IMR-90 (cell line): Measurements from ENCODE around the gene NFAT5. TPM values are rescaled to one million over a fixed set of nuclear protein-coding genes. Genes with fewer than 3 reads are reported as not detected.

Experiments
- ATAC-seq: fragments of 200-7000 bp; cut with Tn5 transposase; 2 replicates; pipeline ENCODE4 v1.9.1; 2020; ENCODE audit warnings: low read depth, mild to moderate bottlenecking, moderate library complexity
- BruUV-seq: library from RNA; stranded (reverse); fragments of 400-500 nt; replicated peaks from 2 replicates; lab custom pipeline; 2021; lab: Mats Ljungman, UMichigan
- CTCF ChIA-PET: fragments of 300-600 bp; formaldehyde crosslinking; extraction: SDS; loops from one replicate; lab custom pipeline; 2021; ENCODE audit warnings: antibody characterized with exemption; lab: Yijun Ruan, JAX
- POLR2A ChIA-PET: fragments of 300-600 bp; sonication (Branson Sonifier 250); formaldehyde crosslinking; loops from one replicate; lab custom pipeline; 2022; ENCODE audit warnings: antibody characterized with exemption; ENCODE audit not compliant: unreplicated experiment; lab: Charles Lee
- DNase-seq: peaks from one replicate; pipeline ENCODE4 v3.0.0; 2013
- H2AFZ ChIP-seq: replicated peaks from 2 replicates; pipeline ENCODE3; 2013; ENCODE audit warnings: low read length, mild to moderate bottlenecking; ENCODE audit not compliant: poor library complexity
- H2AK5ac ChIP-seq: 2 replicates; pipeline ENCODE4 v1.6.1; 2013; ENCODE audit warnings: low read depth, low read length, inconsistent platforms
- H2AK9ac ChIP-seq: replicated peaks from 2 replicates; pipeline ENCODE3; 2013; ENCODE audit warnings: mild to moderate bottlenecking, low read depth, low read length, moderate library complexity; ENCODE audit not compliant: poor library complexity
- H2BK120ac ChIP-seq: 2 replicates; pipeline ENCODE4 v1.6.1; 2013; ENCODE audit warnings: low read depth, low read length, inconsistent platforms
- H2BK15ac ChIP-seq: 3 replicates; pipeline ENCODE4 v1.6.1; 2013; ENCODE audit warnings: low read depth, low read length, inconsistent platforms
- H2BK20ac ChIP-seq: 2 replicates; pipeline ENCODE4 v1.6.1; 2013; ENCODE audit warnings: low read depth, mild to moderate bottlenecking, inconsistent platforms, low read length, moderate library complexity
- H2BK5ac ChIP-seq: 2 replicates; pipeline ENCODE4 v1.6.1; 2013; ENCODE audit warnings: mild to moderate bottlenecking, low read depth, low read length, inconsistent platforms; ENCODE audit not compliant: poor library complexity, severe bottlenecking
- H3K14ac ChIP-seq: replicated peaks from 2 replicates; pipeline ENCODE4 v1.6.1; 2013; ENCODE audit warnings: low read depth, low read length, inconsistent platforms
- H3K18ac ChIP-seq: 2 replicates; pipeline ENCODE4 v1.6.1; 2013; ENCODE audit warnings: low read depth, low read length, control low read depth
- H3K23ac ChIP-seq: 2 replicates; pipeline ENCODE4 v1.6.1; 2013; ENCODE audit warnings: low read depth, low read length, inconsistent platforms
- H3K27ac ChIP-seq: 2 replicates; pipeline ENCODE4 v1.5.1; 2013; ENCODE audit warnings: mild to moderate bottlenecking, control low read depth, low read length; ENCODE audit not compliant: insufficient read depth
- H3K27me3 ChIP-seq: 2 replicates; pipeline ENCODE4 v1.6.1; 2013; ENCODE audit warnings: low read length; ENCODE audit not compliant: control insufficient read depth, insufficient read depth
- H3K36me3 ChIP-seq: 2 replicates; pipeline ENCODE4 v1.6.1; 2013; ENCODE audit warnings: low read length, mixed read lengths; ENCODE audit not compliant: control insufficient read depth, insufficient read depth
- H3K4ac ChIP-seq: 2 replicates; pipeline ENCODE4 v1.6.1; 2013; ENCODE audit warnings: low read depth, low read length, inconsistent platforms
- H3K4me1 ChIP-seq: 2 replicates; pipeline ENCODE4 v1.6.1; 2013; ENCODE audit warnings: low read length, mixed read lengths; ENCODE audit not compliant: control insufficient read depth, insufficient read depth
- H3K4me2 ChIP-seq: 2 replicates; pipeline ENCODE4 v1.6.1; 2013; ENCODE audit warnings: low read depth, mild to moderate bottlenecking, control low read depth, low read length, moderate library complexity
- H3K4me3 ChIP-seq: 2 replicates; pipeline ENCODE4 v1.5.1; 2013; ENCODE audit warnings: low read depth, mild to moderate bottlenecking, control low read depth, low read length, moderate library complexity; ENCODE audit not compliant: insufficient read depth
- H3K56ac ChIP-seq: 2 replicates; pipeline ENCODE4 v1.6.1; 2013; ENCODE audit warnings: low read length, inconsistent platforms; ENCODE audit not compliant: insufficient read depth; ENCODE audit errors: extremely low read depth
- H3K79me1 ChIP-seq, 2 experiments: 2 replicates each; pipeline ENCODE4 v1.6.1; 2013; ENCODE audit warnings: low read length in 2 of 2, inconsistent platforms in 1 of 2, low read depth in 1 of 2
- H3K9ac ChIP-seq: 2 replicates; pipeline ENCODE4 v1.6.1; 2013; ENCODE audit warnings: low read depth, low read length, control low read depth
- H3K9me1 ChIP-seq: 2 replicates; pipeline ENCODE4 v1.6.1; 2013; ENCODE audit warnings: low read length, inconsistent platforms; ENCODE audit not compliant: insufficient read depth
- H3K9me3 ChIP-seq: 2 replicates; pipeline ENCODE4 v1.6.1; 2013; ENCODE audit warnings: low read length; ENCODE audit not compliant: control insufficient read depth, insufficient read depth
- H4K20me1 ChIP-seq: 2 replicates; pipeline ENCODE4 v1.6.1; 2013; ENCODE audit warnings: low read length, inconsistent platforms; ENCODE audit not compliant: insufficient read depth
- H4K5ac ChIP-seq: 2 replicates; pipeline ENCODE4 v1.6.1; 2013; ENCODE audit warnings: mild to moderate bottlenecking, low read depth, low read length, control low read depth
- H4K8ac ChIP-seq, 2 experiments: 2 replicates each; pipeline ENCODE4 v1.6.1; 2013; ENCODE audit warnings: low read depth in 2 of 2, low read length in 2 of 2, control low read depth in 1 of 2, inconsistent platforms in 1 of 2
- H4K91ac ChIP-seq: 2 replicates; pipeline ENCODE4 v1.6.1; 2013; ENCODE audit warnings: low read depth, low read length, inconsistent platforms; ENCODE audit not compliant: insufficient read depth
- BHLHE40 ChIP-seq: fragments of 150-350 bp; IDR thresholded peaks from 2 replicates; pipeline ENCODE4 v1.6.1; 2016; ENCODE audit warnings: mild to moderate bottlenecking, low read depth, low read length
- RAD21 ChIP-seq: IDR thresholded peaks from 2 replicates; pipeline ENCODE4 v1.6.1; 2012; ENCODE audit warnings: low read length, improper control_type of control experiment
- WGBS, 2 experiments: methylation state at CpG; one replicate each; pipeline versions ENCODE4 v1.1.5 to v1.1.7; 2013; ENCODE audit warnings: missing lambda C conversion rate in 2 of 2; ENCODE audit not compliant: insufficient read length in 1 of 2; ENCODE audit errors: extremely low coverage in 2 of 2; 5-methylcytosine and 5-hydroxymethylcytosine counted together
- dilution Hi-C: fragments of 300-500 bp; cut with HindIII; formaldehyde crosslinking; loops from one replicate; pipeline ENCODE4 v1.14.3; 2018; ENCODE audit warnings: low sequenced_read_pairs; ENCODE audit not compliant: unreplicated experiment
- in situ Hi-C: fragments of 300-500 bp; cut with MboI; formaldehyde crosslinking; loops from 3 replicates; pipeline ENCODE4 v1.14.3; 2019; ENCODE audit warnings: low sequenced_read_pairs, inconsistent platforms, mixed read lengths
- intact Hi-C: fragments of 100-400 bp; cut with micrococcal nuclease; formaldehyde crosslinking; loops from 2 replicates; pipeline ENCODE4 v1.10.0; 2022
- polyA plus RNA-seq, 3 experiments: library from polyadenylated mRNA; depleted of rRNA; stranded (reverse); fragments of >200 nt; gene quantifications; 2 replicates each; pipeline ENCODE4 v1.2.3, GENCODE V29; 2012; ENCODE audit warnings: low replicate concordance in 1 of 3
- total RNA-seq: library from RNA; depleted of rRNA; stranded (reverse); fragments of >200 nt; gene quantifications from 2 replicates; pipeline ENCODE4 v1.2.3, GENCODE V29; 2012

NFAT5 gene
- total and polyA plus RNA-seq, 2 of the 4 experiments (the other 2 are of a cell fraction) = 10.9 to 20.1 TPM

DNA sequence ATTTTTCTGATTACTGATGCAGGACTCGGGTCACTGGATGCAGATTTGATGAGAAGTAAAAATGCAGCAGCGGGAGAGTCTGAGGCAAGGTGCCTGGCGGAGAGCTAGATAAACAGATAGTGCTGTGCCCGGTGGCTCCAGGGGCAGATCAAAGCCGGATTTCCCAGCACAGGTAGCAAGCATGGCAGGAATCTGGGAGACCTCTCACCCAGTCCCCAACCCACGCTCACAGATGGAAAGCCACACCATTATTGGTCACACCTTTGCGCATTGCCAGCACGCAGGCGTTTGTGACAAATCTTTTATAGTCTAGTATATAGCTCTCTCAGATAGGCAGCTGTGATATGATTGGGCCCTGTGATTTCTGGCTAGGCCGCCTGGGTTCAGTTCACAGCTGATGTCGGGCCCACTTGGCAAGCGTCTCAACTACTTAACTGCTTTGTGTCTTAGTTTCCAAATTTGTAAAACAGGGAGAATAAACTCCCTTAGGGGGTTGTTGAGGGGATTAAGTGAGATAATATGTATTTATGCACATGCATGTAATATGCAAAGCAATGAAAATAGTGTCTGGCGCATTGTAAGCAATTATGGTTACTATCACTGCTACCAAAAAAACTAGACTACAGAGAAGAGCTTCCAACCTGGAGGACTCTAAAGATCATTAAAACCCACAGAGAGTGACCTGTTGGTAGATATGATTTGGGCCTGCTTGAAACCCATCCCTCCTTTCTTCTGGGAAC, 42.0 kb upstream of the NFAT5 start:
- 83% methylated on average over 2 of the region's 13 CpGs; no CpG with 5 or more reads in 1 of the 2 experiments for WGBS, 2 experiments
- peak overlapping the region; percentile 13 for H2AFZ ChIP-seq
- no peak overlapping the region for H3K27ac ChIP-seq
- H3K9me1 ChIP-seq = no peaks in the 10 kb centered on the region
- ATAC-seq (no peak), DNase-seq (no peak)
- TF ChIP-seq BHLHE40 = no peak
- no peak for TF ChIP-seq RAD21
- H4K8ac ChIP-seq = no peak overlapping the region
- no peak overlapping the region for H2BK20ac ChIP-seq
- H2BK5ac ChIP-seq = no peak overlapping the region
- H3K9ac ChIP-seq = no peak overlapping the region
- H3K27me3 ChIP-seq = no peaks in the 10 kb centered on the region
- peaks cover 7% of the 10 kb centered on the region; the same call in 1 of the 2 replicates for H3K4me1 ChIP-seq
- no peak overlapping the region for H2AK5ac ChIP-seq
- no peak overlapping the region for H2AK9ac ChIP-seq
- no peak overlapping the region for H3K18ac ChIP-seq
- H3K36me3 ChIP-seq = no peaks in the 10 kb centered on the region
- no peaks in the 10 kb centered on the region for H3K79me1 ChIP-seq
- no peaks in the 10 kb centered on the region for H4K20me1 ChIP-seq
- dilution Hi-C loops = no loop called here
- H3K4ac ChIP-seq = no peak overlapping the region
- intact Hi-C loops = no loop called here
- H3K23ac ChIP-seq = no peak overlapping the region
- BruUV-seq = no TSS peak
- H3K14ac ChIP-seq = no peak overlapping the region
- in situ Hi-C loops = no loop called here
- no peak overlapping the region for H4K5ac ChIP-seq
- ChIA-PET CTCF (interaction anchor here (0.6 kb wide), 1 partner anchor 33 kb away, joined by 4 read pairs; no protein-coding TSS in a partner anchor), POLR2A (no interaction called here)
- no peak overlapping the region for H4K91ac ChIP-seq
- no peaks in the 10 kb centered on the region for H3K9me3 ChIP-seq
- H2BK120ac ChIP-seq = no peak overlapping the region
- H3K56ac ChIP-seq = no peak overlapping the region
- no peak overlapping the region for H3K4me2 ChIP-seq
- no peak overlapping the region for H3K4me3 ChIP-seq
- no peak overlapping the region for H2BK15ac ChIP-seq
